HEK293 (cell line): ENCODE measurements around the gene FSTL4.

Experiments used
- CTCF ChIA-PET: fragments of 350-600 bp; formaldehyde crosslinking; extraction: SDS; loops from one replicate; lab custom pipeline; 2021; ENCODE audit warnings: antibody characterized with exemption; lab: Yijun Ruan, JAX
- POLR2A ChIA-PET: fragments of 300-600 bp; formaldehyde crosslinking; extraction: SDS; loops from one replicate; lab custom pipeline; 2020; ENCODE audit warnings: antibody characterized with exemption, inconsistent platforms; lab: Yijun Ruan, JAX
- H3K27ac ChIP-seq: fragments of 200-500 bp; sonication (Bioruptor generic); 2 replicates; pipeline ENCODE4 v1.5.1; 2014; ENCODE audit warnings: low read depth, low read length, control low read depth, inconsistent platforms; ENCODE audit errors: extremely low read depth
- H3K36me3 ChIP-seq, 2 experiments: fragments of 200-500 bp in 1 of 2; sonication (Bioruptor generic) in 1 of 2; 1 replicate in 1 of 2; 2 replicates in 1 of 2; pipeline ENCODE4 v1.5.1; 2014 to 2017; ENCODE audit warnings: inconsistent platforms in 2 of 2, low read length in 2 of 2; ENCODE audit not compliant: control insufficient read depth in 2 of 2, insufficient read depth in 1 of 2
- H3K4me1 ChIP-seq: fragments of 200-500 bp; sonication (Bioruptor generic); 2 replicates; pipeline ENCODE4 v1.5.1; 2014; ENCODE audit warnings: mild to moderate bottlenecking, low read length, inconsistent platforms; ENCODE audit not compliant: control insufficient read depth, insufficient read depth
- H3K4me3 ChIP-seq: 2 replicates; pipeline ENCODE4 v1.5.1; 2011; ENCODE audit warnings: low read depth, mild to moderate bottlenecking, control low read depth, low read length, moderate library complexity
- H3K9me3 ChIP-seq: fragments of 200-500 bp; sonication (Bioruptor generic); 2 replicates; pipeline ENCODE4 v1.5.1; 2014; ENCODE audit warnings: low read depth, low read length, inconsistent platforms; ENCODE audit not compliant: control insufficient read depth, insufficient read depth
- ZNF202 ChIP-seq: fragments of 450-650 bp; formaldehyde crosslinking; IDR thresholded peaks from 2 replicates; pipeline ENCODE4 v1.5.1; 2016; ENCODE audit warnings: missing biosample characterization, missing genetic modification characterization, borderline replicate concordance
- ZNF214 ChIP-seq: fragments of 450-650 bp; formaldehyde crosslinking; IDR thresholded peaks from 2 replicates; pipeline ENCODE4 v1.5.1; 2017; ENCODE audit warnings: missing biosample characterization, mild to moderate bottlenecking, missing genetic modification characterization, borderline replicate concordance
- ZNF221 ChIP-seq: fragments of 450-650 bp; formaldehyde crosslinking; IDR thresholded peaks from 2 replicates; pipeline ENCODE4 v1.5.1; 2017; ENCODE audit warnings: missing biosample characterization, missing genetic modification characterization, borderline replicate concordance
- ZNF341 ChIP-seq: fragments of 450-650 bp; formaldehyde crosslinking; IDR thresholded peaks from 2 replicates; pipeline ENCODE4; 2016; ENCODE audit warnings: low read depth, missing biosample characterization, missing genetic modification characterization
- ZXDB ChIP-seq: fragments of 450-650 bp; formaldehyde crosslinking; IDR thresholded peaks from 2 replicates; pipeline ENCODE4 v1.5.1; 2016; ENCODE audit warnings: missing biosample characterization, missing genetic modification characterization
- TF ChIP-seq, protein P1 (sequence below): fragments of 450-650 bp; IDR thresholded peaks from 2 replicates; pipeline ENCODE4 v1.5.1; 2018; ENCODE audit warnings: missing biosample characterization, missing genetic modification characterization
- TF ChIP-seq, protein P2 (sequence below): fragments of 450-650 bp; formaldehyde crosslinking; IDR thresholded peaks from 2 replicates; pipeline ENCODE4 v1.5.1; 2016; ENCODE audit warnings: missing biosample characterization, missing genetic modification characterization
- TF ChIP-seq, protein P3 (sequence below): fragments of 450-650 bp; formaldehyde crosslinking; IDR thresholded peaks from 2 replicates; pipeline ENCODE4 v1.5.1; 2016; ENCODE audit warnings: missing biosample characterization, missing genetic modification characterization, borderline replicate concordance
- TF ChIP-seq, protein P4 (sequence below): fragments of 450-650 bp; formaldehyde crosslinking; IDR thresholded peaks from 2 replicates; pipeline ENCODE4; 2016; ENCODE audit warnings: missing biosample characterization, missing genetic modification characterization
- TF ChIP-seq, protein P5 (sequence below): IDR thresholded peaks from 2 replicates; pipeline ENCODE4 v1.6.1; 2011; ENCODE audit warnings: mild to moderate bottlenecking, low read depth, low read length, borderline replicate concordance
- TF ChIP-seq, protein P6 (sequence below): fragments of 450-650 bp; formaldehyde crosslinking; conservative IDR thresholded peaks from 2 replicates; pipeline ENCODE4 v1.5.1; 2016; ENCODE audit warnings: low read depth, missing biosample characterization, missing genetic modification characterization
- TF ChIP-seq, protein P7 (sequence below): sonication (generic); formaldehyde crosslinking; IDR thresholded peaks from 2 replicates; pipeline ENCODE4 v1.8.1; 2022; ENCODE audit warnings: mild to moderate bottlenecking, moderate library complexity, missing genetic modification reagents
- TF ChIP-seq, protein P8 (sequence below): fragments of 450-650 bp; formaldehyde crosslinking; IDR thresholded peaks from 2 replicates; pipeline ENCODE4 v1.5.1; 2016; ENCODE audit warnings: missing biosample characterization, missing genetic modification characterization, borderline replicate concordance
- TF ChIP-seq, protein P9 (sequence below): fragments of 450-650 bp; formaldehyde crosslinking; IDR thresholded peaks from 2 replicates; pipeline ENCODE4 v1.5.1; 2017; ENCODE audit warnings: missing biosample characterization, missing genetic modification characterization

The FSTL4 gene

DNA sequence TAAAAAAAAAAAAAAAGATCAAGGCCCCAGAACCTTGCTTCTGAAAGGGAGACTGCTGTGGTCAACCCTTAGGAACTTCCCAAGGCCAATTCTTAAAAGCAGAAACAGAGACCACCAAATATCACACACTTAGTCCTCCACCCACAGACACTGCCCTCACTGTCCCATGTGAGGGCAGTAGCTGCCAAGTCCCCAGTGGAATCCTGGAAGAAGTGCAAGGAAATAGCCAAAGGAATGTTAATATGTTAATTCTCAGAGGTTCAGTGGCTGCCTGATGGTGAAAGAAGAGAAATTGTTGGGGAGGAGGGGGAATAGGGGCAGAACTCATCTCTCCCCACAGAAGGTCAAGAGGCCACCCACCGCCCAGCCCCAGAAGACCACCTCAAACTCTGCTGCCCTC is 23.1 kb downstream of the FSTL4 start:
- H3K27ac ChIP-seq: no peak overlapping the region
- CTCF ChIA-PET: interaction anchor here (1.5 kb wide), 1 partner anchor 20 kb away, joined by 4 read pairs; no protein-coding TSS in a partner anchor
- no peaks in the 10 kb centered on the region for H3K9me3 ChIP-seq
- H3K4me1 ChIP-seq: no peaks in the 10 kb centered on the region
- no peaks in the 10 kb centered on the region for H3K36me3 ChIP-seq
- no peak overlapping the region for H3K4me3 ChIP-seq
- POLR2A ChIA-PET: no interaction called here
- no peak for TF ChIP-seq ZNF202 (tag by site-specific recombination)
- no peak for TF ChIP-seq ZXDB
- TF ChIP-seq, protein P1, sequence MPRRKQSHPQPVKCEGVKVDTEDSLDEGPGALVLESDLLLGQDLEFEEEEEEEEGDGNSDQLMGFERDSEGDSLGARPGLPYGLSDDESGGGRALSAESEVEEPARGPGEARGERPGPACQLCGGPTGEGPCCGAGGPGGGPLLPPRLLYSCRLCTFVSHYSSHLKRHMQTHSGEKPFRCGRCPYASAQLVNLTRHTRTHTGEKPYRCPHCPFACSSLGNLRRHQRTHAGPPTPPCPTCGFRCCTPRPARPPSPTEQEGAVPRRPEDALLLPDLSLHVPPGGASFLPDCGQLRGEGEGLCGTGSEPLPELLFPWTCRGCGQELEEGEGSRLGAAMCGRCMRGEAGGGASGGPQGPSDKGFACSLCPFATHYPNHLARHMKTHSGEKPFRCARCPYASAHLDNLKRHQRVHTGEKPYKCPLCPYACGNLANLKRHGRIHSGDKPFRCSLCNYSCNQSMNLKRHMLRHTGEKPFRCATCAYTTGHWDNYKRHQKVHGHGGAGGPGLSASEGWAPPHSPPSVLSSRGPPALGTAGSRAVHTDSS (tag by site-specific recombination): no peak
- TF ChIP-seq, protein P2, sequence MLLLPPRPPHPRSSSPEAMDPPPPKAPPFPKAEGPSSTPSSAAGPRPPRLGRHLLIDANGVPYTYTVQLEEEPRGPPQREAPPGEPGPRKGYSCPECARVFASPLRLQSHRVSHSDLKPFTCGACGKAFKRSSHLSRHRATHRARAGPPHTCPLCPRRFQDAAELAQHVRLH (tag by site-specific recombination): no peak
- TF ChIP-seq, protein P3, sequence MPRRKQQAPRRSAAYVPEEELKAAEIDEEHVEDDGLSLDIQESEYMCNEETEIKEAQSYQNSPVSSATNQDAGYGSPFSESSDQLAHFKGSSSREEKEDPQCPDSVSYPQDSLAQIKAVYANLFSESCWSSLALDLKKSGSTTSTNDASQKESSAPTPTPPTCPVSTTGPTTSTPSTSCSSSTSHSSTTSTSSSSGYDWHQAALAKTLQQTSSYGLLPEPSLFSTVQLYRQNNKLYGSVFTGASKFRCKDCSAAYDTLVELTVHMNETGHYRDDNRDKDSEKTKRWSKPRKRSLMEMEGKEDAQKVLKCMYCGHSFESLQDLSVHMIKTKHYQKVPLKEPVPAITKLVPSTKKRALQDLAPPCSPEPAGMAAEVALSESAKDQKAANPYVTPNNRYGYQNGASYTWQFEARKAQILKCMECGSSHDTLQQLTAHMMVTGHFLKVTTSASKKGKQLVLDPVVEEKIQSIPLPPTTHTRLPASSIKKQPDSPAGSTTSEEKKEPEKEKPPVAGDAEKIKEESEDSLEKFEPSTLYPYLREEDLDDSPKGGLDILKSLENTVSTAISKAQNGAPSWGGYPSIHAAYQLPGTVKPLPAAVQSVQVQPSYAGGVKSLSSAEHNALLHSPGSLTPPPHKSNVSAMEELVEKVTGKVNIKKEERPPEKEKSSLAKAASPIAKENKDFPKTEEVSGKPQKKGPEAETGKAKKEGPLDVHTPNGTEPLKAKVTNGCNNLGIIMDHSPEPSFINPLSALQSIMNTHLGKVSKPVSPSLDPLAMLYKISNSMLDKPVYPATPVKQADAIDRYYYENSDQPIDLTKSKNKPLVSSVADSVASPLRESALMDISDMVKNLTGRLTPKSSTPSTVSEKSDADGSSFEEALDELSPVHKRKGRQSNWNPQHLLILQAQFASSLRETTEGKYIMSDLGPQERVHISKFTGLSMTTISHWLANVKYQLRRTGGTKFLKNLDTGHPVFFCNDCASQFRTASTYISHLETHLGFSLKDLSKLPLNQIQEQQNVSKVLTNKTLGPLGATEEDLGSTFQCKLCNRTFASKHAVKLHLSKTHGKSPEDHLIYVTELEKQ (tag by site-specific recombination): no peak
- TF ChIP-seq, protein P4, sequence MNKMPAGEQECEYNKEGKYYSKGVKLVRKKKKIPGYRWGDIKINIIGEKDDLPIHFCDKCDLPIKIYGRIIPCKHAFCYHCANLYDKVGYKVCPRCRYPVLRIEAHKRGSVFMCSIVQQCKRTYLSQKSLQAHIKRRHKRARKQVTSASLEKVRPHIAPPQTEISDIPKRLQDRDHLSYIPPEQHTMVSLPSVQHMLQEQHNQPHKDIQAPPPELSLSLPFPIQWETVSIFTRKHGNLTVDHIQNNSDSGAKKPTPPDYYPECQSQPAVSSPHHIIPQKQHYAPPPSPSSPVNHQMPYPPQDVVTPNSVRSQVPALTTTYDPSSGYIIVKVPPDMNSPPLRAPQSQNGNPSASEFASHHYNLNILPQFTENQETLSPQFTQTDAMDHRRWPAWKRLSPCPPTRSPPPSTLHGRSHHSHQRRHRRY (tag by site-specific recombination): no peak
- no peak for TF ChIP-seq ZNF221 (tag by site-specific recombination)
- no peak for TF ChIP-seq ZNF341 (tag by site-specific recombination)
- TF ChIP-seq, protein P5, sequence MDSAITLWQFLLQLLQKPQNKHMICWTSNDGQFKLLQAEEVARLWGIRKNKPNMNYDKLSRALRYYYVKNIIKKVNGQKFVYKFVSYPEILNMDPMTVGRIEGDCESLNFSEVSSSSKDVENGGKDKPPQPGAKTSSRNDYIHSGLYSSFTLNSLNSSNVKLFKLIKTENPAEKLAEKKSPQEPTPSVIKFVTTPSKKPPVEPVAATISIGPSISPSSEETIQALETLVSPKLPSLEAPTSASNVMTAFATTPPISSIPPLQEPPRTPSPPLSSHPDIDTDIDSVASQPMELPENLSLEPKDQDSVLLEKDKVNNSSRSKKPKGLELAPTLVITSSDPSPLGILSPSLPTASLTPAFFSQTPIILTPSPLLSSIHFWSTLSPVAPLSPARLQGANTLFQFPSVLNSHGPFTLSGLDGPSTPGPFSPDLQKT: no peak
- TF ChIP-seq, protein P6, sequence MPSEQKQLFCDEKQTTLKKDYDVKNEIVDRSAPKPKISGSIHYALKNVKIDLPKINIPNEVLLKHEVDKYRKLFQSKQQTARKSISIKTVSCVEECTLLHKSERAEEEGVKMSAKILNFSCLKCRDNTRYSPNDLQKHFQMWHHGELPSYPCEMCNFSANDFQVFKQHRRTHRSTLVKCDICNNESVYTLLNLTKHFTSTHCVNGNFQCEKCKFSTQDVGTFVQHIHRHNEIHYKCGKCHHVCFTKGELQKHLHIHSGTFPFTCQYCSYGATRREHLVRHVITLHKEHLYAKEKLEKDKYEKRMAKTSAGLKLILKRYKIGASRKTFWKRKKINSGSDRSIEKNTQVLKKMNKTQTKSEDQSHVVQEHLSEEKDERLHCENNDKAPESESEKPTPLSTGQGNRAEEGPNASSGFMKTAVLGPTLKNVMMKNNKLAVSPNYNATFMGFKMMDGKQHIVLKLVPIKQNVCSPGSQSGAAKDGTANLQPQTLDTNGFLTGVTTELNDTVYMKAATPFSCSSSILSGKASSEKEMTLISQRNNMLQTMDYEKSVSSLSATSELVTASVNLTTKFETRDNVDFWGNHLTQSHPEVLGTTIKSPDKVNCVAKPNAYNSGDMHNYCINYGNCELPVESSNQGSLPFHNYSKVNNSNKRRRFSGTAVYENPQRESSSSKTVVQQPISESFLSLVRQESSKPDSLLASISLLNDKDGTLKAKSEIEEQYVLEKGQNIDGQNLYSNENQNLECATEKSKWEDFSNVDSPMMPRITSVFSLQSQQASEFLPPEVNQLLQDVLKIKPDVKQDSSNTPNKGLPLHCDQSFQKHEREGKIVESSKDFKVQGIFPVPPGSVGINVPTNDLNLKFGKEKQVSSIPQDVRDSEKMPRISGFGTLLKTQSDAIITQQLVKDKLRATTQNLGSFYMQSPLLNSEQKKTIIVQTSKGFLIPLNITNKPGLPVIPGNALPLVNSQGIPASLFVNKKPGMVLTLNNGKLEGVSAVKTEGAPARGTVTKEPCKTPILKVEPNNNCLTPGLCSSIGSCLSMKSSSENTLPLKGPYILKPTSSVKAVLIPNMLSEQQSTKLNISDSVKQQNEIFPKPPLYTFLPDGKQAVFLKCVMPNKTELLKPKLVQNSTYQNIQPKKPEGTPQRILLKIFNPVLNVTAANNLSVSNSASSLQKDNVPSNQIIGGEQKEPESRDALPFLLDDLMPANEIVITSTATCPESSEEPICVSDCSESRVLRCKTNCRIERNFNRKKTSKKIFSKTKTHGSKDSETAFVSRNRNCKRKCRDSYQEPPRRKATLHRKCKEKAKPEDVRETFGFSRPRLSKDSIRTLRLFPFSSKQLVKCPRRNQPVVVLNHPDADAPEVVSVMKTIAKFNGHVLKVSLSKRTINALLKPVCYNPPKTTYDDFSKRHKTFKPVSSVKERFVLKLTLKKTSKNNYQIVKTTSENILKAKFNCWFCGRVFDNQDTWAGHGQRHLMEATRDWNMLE: no peak
- TF ChIP-seq ZNF214: no peak
- TF ChIP-seq, protein P7, sequence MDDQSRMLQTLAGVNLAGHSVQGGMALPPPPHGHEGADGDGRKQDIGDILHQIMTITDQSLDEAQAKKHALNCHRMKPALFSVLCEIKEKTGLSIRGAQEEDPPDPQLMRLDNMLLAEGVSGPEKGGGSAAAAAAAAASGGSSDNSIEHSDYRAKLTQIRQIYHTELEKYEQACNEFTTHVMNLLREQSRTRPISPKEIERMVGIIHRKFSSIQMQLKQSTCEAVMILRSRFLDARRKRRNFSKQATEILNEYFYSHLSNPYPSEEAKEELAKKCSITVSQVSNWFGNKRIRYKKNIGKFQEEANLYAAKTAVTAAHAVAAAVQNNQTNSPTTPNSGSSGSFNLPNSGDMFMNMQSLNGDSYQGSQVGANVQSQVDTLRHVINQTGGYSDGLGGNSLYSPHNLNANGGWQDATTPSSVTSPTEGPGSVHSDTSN (CRISPR knock-in tag): no peak
- TF ChIP-seq, protein P8, sequence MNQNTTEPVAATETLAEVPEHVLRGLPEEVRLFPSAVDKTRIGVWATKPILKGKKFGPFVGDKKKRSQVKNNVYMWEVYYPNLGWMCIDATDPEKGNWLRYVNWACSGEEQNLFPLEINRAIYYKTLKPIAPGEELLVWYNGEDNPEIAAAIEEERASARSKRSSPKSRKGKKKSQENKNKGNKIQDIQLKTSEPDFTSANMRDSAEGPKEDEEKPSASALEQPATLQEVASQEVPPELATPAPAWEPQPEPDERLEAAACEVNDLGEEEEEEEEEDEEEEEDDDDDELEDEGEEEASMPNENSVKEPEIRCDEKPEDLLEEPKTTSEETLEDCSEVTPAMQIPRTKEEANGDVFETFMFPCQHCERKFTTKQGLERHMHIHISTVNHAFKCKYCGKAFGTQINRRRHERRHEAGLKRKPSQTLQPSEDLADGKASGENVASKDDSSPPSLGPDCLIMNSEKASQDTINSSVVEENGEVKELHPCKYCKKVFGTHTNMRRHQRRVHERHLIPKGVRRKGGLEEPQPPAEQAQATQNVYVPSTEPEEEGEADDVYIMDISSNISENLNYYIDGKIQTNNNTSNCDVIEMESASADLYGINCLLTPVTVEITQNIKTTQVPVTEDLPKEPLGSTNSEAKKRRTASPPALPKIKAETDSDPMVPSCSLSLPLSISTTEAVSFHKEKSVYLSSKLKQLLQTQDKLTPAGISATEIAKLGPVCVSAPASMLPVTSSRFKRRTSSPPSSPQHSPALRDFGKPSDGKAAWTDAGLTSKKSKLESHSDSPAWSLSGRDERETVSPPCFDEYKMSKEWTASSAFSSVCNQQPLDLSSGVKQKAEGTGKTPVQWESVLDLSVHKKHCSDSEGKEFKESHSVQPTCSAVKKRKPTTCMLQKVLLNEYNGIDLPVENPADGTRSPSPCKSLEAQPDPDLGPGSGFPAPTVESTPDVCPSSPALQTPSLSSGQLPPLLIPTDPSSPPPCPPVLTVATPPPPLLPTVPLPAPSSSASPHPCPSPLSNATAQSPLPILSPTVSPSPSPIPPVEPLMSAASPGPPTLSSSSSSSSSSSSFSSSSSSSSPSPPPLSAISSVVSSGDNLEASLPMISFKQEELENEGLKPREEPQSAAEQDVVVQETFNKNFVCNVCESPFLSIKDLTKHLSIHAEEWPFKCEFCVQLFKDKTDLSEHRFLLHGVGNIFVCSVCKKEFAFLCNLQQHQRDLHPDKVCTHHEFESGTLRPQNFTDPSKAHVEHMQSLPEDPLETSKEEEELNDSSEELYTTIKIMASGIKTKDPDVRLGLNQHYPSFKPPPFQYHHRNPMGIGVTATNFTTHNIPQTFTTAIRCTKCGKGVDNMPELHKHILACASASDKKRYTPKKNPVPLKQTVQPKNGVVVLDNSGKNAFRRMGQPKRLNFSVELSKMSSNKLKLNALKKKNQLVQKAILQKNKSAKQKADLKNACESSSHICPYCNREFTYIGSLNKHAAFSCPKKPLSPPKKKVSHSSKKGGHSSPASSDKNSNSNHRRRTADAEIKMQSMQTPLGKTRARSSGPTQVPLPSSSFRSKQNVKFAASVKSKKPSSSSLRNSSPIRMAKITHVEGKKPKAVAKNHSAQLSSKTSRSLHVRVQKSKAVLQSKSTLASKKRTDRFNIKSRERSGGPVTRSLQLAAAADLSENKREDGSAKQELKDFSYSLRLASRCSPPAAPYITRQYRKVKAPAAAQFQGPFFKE (tag by site-specific recombination): no peak
- TF ChIP-seq, protein P9, sequence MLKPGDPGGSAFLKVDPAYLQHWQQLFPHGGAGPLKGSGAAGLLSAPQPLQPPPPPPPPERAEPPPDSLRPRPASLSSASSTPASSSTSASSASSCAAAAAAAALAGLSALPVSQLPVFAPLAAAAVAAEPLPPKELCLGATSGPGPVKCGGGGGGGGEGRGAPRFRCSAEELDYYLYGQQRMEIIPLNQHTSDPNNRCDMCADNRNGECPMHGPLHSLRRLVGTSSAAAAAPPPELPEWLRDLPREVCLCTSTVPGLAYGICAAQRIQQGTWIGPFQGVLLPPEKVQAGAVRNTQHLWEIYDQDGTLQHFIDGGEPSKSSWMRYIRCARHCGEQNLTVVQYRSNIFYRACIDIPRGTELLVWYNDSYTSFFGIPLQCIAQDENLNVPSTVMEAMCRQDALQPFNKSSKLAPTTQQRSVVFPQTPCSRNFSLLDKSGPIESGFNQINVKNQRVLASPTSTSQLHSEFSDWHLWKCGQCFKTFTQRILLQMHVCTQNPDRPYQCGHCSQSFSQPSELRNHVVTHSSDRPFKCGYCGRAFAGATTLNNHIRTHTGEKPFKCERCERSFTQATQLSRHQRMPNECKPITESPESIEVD (tag by site-specific recombination): no peak
